Neural progenitor cell (in vitro differentiated cells): ENCODE results near the gene PPM1L.

Source experiments
- EZH2 ChIP-seq: fragments of 200-600 bp; sonication (generic); IDR thresholded peaks from 2 replicates; pipeline ENCODE4 v1.6.1; 2017; ENCODE audit warnings: antibody characterized with exemption, mild to moderate bottlenecking, moderate library complexity
- TF ChIP-seq, protein P1 (sequence below): fragments of 200-600 bp; sonication (generic); IDR thresholded peaks from 2 replicates; pipeline ENCODE4 v1.5.1; 2017; ENCODE audit warnings: antibody characterized with exemption, mild to moderate bottlenecking

DNA sequence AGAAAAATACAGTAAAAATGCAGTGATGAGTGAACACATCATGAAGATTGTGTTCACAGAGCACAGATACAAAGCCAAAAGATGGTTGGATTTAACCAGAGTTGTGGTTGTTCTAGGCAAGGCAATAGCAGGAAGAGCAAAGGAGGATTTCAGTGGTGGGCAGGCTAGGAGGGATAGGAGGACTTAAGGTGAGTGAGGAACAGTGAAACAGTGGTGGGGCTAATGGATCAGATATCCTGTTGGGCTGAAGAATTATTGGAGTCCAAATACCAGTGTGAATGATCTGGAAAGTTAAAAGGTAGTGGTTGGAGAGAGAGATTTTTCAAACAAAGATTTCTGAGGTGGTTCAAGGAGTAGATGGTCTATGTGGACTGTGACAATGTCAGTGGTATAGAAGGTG, 240.8 kb downstream of the PPM1L start:
- TF ChIP-seq, protein P1, sequence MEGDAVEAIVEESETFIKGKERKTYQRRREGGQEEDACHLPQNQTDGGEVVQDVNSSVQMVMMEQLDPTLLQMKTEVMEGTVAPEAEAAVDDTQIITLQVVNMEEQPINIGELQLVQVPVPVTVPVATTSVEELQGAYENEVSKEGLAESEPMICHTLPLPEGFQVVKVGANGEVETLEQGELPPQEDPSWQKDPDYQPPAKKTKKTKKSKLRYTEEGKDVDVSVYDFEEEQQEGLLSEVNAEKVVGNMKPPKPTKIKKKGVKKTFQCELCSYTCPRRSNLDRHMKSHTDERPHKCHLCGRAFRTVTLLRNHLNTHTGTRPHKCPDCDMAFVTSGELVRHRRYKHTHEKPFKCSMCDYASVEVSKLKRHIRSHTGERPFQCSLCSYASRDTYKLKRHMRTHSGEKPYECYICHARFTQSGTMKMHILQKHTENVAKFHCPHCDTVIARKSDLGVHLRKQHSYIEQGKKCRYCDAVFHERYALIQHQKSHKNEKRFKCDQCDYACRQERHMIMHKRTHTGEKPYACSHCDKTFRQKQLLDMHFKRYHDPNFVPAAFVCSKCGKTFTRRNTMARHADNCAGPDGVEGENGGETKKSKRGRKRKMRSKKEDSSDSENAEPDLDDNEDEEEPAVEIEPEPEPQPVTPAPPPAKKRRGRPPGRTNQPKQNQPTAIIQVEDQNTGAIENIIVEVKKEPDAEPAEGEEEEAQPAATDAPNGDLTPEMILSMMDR, result no peak
- no peak for TF ChIP-seq EZH2
